Bronchial epithelial cell (primary cell): ENCODE results near the gene EHBP1. TPM values are rescaled to one million over a fixed set of nuclear protein-coding genes. Genes with fewer than 3 reads are reported as not detected.
A peak's percentile ranks its signal among the peaks of the same experiment; 100 is the strongest.

Experiments used
- DNase-seq: peaks from one replicate; pipeline ENCODE4 v3.0.0-alpha.2; 2010; ENCODE audit warnings: low read depth
- FAIRE-seq: peaks from 2 replicates; lab custom pipeline; 2011; peaks lifted over from hg19 to GRCh38; lab: Jason Lieb, UNC
- H3K27me3 ChIP-seq: 2 replicates; pipeline ENCODE4 v1.5.1; 2011; ENCODE audit warnings: low read length; ENCODE audit not compliant: control insufficient read depth, insufficient read depth
- H3K36me3 ChIP-seq: 2 replicates; pipeline ENCODE4 v1.5.1; 2011; ENCODE audit warnings: low read length; ENCODE audit not compliant: control insufficient read depth, insufficient read depth
- H3K4me3 ChIP-seq: 2 replicates; pipeline ENCODE4 v1.5.1; 2011; ENCODE audit warnings: mild to moderate bottlenecking, low read depth, low read length, control low read depth
- total RNA-seq: library from RNA; depleted of rRNA; stranded (reverse); fragments of >200 nt; gene quantifications from 2 replicates; pipeline ENCODE4 v1.2.1, GENCODE V29; 2014
- TF ChIP-seq, protein P1 (sequence below): IDR thresholded peaks from 2 replicates; pipeline ENCODE4 v1.5.1; 2011; ENCODE audit warnings: mild to moderate bottlenecking, moderate library complexity, low read length, control low read depth, inconsistent platforms; ENCODE audit not compliant: insufficient read depth, severe bottlenecking

EHBP1 gene
- total RNA-seq, 1 donor from 2014 or later = 132 TPM

DNA sequence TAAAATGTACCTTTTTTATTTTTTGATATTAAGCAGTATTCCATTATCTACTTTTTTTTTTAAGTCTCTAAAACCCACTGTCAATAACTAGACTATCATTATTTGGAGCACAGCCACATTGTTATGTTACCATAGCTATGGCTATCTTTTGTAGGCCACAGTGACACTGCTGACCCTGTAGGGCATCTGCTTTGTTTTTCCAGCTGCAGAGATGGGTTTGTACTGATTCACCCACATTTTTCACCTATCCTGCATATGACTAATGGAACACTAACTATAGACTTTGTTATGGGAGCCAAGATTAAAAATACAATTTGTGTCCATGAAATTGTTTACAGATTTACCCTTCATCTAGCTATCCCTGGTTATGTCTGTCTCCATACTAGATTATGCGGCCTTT lies 323.5 kb downstream of the EHBP1 start:
- TF ChIP-seq, protein P1, sequence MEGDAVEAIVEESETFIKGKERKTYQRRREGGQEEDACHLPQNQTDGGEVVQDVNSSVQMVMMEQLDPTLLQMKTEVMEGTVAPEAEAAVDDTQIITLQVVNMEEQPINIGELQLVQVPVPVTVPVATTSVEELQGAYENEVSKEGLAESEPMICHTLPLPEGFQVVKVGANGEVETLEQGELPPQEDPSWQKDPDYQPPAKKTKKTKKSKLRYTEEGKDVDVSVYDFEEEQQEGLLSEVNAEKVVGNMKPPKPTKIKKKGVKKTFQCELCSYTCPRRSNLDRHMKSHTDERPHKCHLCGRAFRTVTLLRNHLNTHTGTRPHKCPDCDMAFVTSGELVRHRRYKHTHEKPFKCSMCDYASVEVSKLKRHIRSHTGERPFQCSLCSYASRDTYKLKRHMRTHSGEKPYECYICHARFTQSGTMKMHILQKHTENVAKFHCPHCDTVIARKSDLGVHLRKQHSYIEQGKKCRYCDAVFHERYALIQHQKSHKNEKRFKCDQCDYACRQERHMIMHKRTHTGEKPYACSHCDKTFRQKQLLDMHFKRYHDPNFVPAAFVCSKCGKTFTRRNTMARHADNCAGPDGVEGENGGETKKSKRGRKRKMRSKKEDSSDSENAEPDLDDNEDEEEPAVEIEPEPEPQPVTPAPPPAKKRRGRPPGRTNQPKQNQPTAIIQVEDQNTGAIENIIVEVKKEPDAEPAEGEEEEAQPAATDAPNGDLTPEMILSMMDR = no peak
- Histone ChIP-seq H3K27me3 (no peaks in the 10 kb centered on the region), H3K4me3 (no peak overlapping the region), H3K36me3 (no peaks in the 10 kb centered on the region)
- peak; percentile 30 for DNase-seq
- FAIRE-seq = no peak

DNA sequence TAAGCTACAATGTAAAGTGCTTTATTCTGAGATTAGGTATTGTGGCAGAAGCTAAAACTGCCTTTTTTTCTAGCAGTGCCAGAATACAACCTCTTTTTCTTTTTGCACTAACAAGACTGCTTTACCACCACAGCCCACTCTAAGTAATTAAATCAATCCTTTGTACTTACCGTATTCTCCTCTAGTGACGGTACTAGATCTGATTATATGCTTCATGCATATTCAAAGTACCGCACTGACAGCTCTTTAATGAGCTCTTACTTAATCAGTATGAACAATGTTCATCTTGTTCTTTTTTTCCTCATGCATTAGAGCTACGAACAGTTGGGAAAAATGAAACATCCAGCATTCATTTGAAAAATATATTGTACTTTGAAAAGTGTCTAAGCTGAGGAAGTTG lies 329.0 kb downstream of the EHBP1 start:
- TF ChIP-seq, protein P1 = no peak
- DNase-seq (no peak), FAIRE-seq (no peak)
- Histone ChIP-seq H3K27me3 (no peaks in the 10 kb centered on the region), H3K4me3 (no peak overlapping the region), H3K36me3 (no peaks in the 10 kb centered on the region)

DNA sequence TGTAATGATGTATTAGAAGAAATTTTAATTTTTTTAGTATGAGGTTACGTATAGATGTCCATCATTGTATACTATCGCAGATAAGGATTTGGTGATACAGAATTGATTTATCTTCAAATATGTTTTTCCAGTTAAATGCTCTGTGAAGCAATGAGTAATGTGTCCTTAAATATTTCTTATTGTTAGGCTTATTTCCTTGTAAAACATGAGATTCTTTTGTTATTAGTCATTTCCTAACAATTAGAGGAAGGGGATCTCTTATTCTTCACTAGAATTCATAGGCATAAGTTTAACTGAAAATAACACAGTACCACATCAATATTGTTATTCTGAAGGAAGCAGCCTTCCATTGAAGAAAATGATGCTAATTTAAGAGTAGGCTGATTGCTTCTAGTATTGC lies 329.7 kb downstream of the EHBP1 start:
- TF ChIP-seq, protein P1 = no peak
- Histone ChIP-seq H3K36me3 (no peaks in the 10 kb centered on the region), H3K4me3 (no peak overlapping the region), H3K27me3 (no peaks in the 10 kb centered on the region)
- FAIRE-seq (no peak), DNase-seq (no peak)

DNA sequence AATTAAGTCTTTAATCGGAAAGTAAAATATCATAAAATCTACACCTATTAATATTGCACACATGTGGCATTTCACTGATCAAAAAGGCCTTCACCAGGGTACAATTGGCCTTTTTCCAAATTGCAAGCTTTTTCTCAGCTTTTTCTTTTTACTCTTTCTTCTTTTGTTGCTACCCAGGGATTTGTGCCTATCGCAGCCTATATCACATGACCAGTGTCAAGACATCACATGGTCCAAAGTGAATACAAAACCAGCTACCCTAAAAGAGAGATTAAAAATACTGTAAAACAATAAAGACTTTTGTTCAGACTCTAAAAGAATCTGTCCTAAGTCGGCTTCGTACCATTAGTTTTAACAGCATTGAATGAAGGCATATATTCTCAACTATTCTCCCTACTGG lies 330.1 kb downstream of the EHBP1 start:
- no peak for DNase-seq
- Histone ChIP-seq H3K36me3 (no peaks in the 10 kb centered on the region), H3K4me3 (no peak overlapping the region), H3K27me3 (no peaks in the 10 kb centered on the region)
- TF ChIP-seq, protein P1 = no peak
- no peak for FAIRE-seq

DNA sequence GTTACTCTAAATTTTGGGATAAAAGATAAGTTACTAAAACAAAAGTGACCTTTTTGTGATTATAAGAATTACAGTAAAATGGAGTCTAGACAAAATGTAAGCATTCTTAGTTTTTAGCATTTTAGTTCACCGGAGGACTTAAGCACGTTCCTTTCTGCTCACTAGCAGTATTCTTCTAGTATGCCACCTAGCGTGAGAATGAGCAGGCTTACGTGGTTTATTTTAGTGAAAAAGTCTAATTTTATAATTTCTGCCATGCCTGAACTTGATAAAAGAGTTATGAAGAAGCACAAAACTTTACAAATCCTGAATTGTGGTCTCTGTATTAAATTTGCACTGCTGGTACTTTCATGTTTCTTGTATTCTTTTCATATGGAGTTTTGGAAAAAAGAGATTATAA lies 332.5 kb downstream of the EHBP1 start:
- H3K27me3 ChIP-seq = no peaks in the 10 kb centered on the region
- no peaks in the 10 kb centered on the region for H3K36me3 ChIP-seq
- no peak overlapping the region for H3K4me3 ChIP-seq
- DNase-seq = no peak
- TF ChIP-seq, protein P1 = no peak
- FAIRE-seq = no peak

DNA sequence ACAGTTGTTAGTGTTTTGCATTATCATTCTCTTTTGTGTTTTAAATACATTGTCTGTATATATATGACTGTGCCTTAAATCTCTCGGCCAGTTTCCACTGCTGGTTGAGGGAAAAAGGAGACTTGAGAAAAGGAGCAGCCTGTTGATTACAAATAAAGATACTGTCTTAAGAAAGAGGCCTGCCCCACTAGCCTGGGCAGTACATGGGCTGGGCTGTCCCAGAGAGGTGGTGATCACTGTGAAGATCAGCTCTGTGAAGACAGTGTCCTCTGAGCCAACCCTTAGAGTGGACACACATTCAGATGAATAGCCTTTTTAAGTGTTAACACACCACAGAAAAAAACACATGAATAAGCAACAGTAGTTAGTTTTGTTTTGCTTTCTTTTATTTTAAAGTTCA lies 335.1 kb downstream of the EHBP1 start:
- Histone ChIP-seq H3K4me3 (no peak overlapping the region), H3K36me3 (no peaks in the 10 kb centered on the region), H3K27me3 (no peaks in the 10 kb centered on the region)
- DNase-seq = no peak
- FAIRE-seq = no peak
- TF ChIP-seq, protein P1 = no peak
